Gastroesophageal sphincter (tissue), 3 donors: ENCODE data around the gene TMEM115.

Experiments used
- CTCF ChIP-seq, 4 experiments: fragments of 200-600 bp in 2 of 4; fragments of 450-650 bp in 2 of 4; sonication (generic) in 1 of 4; IDR thresholded peaks; one replicate each; pipeline ENCODE4 v1.5.1; 2017 to 2019; ENCODE audit warnings: antibody characterized with exemption in 4 of 4, mild to moderate bottlenecking in 2 of 4, moderate library complexity in 2 of 4
- POLR2A ChIP-seq, 2 donors: fragments of 450-650 bp; IDR thresholded peaks; one replicate each; pipeline ENCODE4 v1.6.1; 2017; ENCODE audit warnings: antibody characterized with exemption in 2 of 2, mild to moderate bottlenecking in 2 of 2, moderate library complexity in 1 of 2

GRCh38 chr3:50317300-50317699 lies 42.0 kb downstream of the TMEM115 start:
- TF ChIP-seq POLR2A (IDR thresholded peaks at IDR 0.05) (no peak), CTCF (IDR thresholded peaks at IDR 0.05) (no peak)
